LNCaP clone FGC (cell line): ENCODE results near the gene HMOX2.

Source experiments
- DNase-seq: peaks from one replicate; pipeline ENCODE4 v3.0.0-alpha.2; 2011; ENCODE audit warnings: low read depth
- H3K4me3 ChIP-seq: 2 replicates; pipeline ENCODE4 v1.5.1; 2011; ENCODE audit warnings: mild to moderate bottlenecking, low read depth, low read length, control low read depth
- TF ChIP-seq, protein P1 (sequence below): IDR thresholded peaks from 2 replicates; pipeline ENCODE4 v1.5.1; 2012; ENCODE audit warnings: mild to moderate bottlenecking; ENCODE audit not compliant: control insufficient read depth, insufficient read depth; ENCODE audit errors: extremely low read depth

HMOX2 gene, protein sequence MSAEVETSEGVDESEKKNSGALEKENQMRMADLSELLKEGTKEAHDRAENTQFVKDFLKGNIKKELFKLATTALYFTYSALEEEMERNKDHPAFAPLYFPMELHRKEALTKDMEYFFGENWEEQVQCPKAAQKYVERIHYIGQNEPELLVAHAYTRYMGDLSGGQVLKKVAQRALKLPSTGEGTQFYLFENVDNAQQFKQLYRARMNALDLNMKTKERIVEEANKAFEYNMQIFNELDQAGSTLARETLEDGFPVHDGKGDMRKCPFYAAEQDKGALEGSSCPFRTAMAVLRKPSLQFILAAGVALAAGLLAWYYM

DNA sequence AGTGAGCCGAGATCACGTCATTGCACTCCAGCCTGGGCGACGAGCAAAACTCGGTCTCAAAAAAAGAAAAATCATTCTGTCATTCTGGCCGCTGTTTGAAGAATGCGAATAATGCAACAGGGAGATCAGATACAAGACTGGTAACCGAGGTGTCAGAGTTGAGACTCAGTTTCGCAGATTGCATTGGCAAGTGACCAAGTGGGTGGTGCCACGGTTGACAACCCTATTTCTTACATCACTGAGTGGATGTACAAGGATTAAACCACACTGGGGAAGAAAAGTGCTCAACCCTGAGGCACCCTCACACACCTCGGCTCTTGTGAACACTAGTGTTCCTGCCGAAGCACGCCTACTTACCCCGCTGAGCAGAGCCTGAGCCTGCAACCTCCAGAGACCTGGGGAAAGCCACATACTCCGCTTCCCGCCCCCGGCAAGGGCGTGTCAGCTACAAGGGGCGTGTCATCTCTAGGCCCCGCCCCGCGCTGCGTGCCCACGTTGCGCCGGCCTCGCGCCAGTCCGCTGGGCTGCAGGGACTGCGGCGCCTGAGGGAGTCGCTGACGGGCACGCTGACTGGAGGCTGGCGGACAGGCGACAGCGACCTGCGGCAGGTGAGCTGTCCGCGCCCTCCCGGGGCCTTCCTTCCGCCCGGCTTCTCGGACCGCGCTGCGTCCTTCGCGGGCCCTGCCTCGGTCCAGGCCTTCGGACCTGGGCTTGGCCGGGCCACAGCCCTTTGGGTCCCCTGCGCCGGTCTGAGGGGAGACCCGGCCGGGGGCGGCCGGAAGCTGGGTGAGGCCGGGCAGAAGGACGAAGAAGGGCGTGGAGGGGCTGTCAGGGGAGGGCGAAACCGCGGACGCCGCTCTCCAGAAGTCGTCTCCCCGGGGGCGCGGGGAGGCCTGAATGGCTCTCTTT lies at the start of gene HMOX2:
TSS of gene HMOX2 (plus strand) at position 519 of the 909 bp plus-strand sequence. CDS start 29,127 bp downstream, outside the sequence.
- TF ChIP-seq, protein P1, sequence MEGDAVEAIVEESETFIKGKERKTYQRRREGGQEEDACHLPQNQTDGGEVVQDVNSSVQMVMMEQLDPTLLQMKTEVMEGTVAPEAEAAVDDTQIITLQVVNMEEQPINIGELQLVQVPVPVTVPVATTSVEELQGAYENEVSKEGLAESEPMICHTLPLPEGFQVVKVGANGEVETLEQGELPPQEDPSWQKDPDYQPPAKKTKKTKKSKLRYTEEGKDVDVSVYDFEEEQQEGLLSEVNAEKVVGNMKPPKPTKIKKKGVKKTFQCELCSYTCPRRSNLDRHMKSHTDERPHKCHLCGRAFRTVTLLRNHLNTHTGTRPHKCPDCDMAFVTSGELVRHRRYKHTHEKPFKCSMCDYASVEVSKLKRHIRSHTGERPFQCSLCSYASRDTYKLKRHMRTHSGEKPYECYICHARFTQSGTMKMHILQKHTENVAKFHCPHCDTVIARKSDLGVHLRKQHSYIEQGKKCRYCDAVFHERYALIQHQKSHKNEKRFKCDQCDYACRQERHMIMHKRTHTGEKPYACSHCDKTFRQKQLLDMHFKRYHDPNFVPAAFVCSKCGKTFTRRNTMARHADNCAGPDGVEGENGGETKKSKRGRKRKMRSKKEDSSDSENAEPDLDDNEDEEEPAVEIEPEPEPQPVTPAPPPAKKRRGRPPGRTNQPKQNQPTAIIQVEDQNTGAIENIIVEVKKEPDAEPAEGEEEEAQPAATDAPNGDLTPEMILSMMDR: peak; percentile 48
- H3K4me3 ChIP-seq: peak within 1 kb of the TSS; percentile 92
- DNase-seq: peak; percentile 84

DNA sequence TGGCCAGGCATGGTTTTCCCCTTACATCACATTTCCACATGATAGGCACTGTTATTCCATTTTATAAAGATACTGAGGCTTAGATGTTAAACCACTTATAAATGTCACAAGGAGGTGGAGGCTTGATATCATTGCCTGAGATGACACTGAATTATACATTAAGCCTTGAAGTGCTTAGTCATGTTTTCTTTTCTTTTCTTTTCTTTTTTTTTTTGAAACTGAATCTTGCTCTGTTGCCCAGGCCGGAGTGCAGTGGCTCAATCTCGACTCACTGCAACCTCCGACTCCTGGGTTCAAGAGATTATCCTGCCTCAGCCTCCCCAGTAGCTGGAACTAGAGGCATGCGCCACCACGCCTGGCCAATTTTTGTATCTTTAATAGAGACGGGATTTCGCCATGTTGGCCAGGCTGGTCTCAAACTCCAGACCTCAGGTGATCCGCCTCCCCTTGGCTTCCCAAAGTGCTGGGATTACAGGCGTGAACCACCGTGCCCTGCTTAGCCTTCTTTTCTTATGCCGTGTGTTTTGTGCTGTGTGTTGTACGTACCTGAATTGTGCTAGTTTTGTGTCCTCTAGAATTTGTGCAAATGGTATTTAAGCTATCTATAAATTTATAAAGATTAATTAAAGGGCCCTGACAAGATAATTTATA lies 49.4 kb upstream of the HMOX2 start:
- TF ChIP-seq, protein P1: no peak
- peak overlapping the region; percentile 84 for H3K4me3 ChIP-seq
- no peak for DNase-seq

DNA sequence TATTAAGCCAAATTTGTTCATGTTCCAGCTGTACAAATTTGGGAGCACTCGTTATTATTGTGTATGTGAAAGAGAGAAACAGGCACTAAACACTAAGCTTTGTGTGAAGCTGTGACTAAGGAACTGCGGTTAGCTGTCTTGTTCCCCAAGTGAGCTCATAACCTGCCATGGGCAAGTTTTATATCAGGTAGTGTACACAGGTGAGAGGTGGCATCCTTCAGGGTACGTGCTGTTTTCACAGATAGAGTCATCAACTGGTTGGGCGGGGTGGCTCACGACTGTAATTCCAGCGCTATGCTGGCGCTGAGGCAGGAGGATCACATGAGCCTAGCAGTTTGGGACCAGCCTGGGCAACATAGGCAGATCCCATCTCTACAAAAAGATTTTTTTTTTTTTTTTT lies 47.7 kb upstream of the HMOX2 start:
- no peak for DNase-seq
- no peak overlapping the region for H3K4me3 ChIP-seq
- TF ChIP-seq, protein P1: no peak

DNA sequence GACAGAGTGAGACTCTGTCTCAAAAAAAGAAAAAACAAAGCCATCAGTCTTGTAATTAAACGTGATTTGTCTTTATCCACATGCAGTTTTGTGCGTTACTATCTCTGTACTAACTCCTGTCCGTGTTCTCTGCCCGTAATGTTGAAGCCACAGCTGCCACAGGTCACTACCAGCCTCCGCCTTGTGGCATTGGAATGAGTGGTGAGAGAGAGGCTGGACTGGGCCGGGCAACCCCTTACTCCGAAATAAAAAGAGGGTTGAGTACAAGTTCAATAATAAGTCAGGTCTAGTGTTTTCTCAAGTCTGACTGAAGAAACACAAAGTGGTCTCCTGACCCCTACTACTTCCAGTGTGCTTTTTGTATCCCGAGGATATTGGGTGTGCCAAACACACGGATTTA lies 45.2 kb upstream of the HMOX2 start:
- TF ChIP-seq, protein P1: no peak
- H3K4me3 ChIP-seq: no peak overlapping the region

DNA sequence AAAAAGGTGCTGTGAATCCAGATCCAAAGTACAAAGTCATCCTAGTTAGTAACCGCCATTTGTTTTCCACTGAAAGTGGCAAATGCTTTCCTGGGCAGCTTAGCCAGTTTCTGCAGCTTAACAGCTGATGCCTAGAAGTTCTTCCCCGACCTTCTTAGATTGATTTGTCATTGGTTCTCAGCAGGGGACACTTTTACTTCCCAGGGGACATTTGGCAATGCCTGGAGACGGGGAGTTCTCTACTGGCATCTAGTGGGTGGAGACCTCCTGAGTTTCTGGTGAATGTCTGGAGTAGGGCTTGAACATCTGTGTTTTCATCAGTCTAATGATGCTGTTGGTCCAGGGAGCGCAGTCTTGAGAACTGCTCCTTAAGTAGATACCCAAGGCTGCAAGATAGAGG lies 43.0 kb upstream of the HMOX2 start:
- no peak for DNase-seq
- no peak overlapping the region for H3K4me3 ChIP-seq
- TF ChIP-seq, protein P1: no peak

More for the DNA sequence above, 45.2 kb upstream of the HMOX2 start:
- DNase-seq: no peak

DNA sequence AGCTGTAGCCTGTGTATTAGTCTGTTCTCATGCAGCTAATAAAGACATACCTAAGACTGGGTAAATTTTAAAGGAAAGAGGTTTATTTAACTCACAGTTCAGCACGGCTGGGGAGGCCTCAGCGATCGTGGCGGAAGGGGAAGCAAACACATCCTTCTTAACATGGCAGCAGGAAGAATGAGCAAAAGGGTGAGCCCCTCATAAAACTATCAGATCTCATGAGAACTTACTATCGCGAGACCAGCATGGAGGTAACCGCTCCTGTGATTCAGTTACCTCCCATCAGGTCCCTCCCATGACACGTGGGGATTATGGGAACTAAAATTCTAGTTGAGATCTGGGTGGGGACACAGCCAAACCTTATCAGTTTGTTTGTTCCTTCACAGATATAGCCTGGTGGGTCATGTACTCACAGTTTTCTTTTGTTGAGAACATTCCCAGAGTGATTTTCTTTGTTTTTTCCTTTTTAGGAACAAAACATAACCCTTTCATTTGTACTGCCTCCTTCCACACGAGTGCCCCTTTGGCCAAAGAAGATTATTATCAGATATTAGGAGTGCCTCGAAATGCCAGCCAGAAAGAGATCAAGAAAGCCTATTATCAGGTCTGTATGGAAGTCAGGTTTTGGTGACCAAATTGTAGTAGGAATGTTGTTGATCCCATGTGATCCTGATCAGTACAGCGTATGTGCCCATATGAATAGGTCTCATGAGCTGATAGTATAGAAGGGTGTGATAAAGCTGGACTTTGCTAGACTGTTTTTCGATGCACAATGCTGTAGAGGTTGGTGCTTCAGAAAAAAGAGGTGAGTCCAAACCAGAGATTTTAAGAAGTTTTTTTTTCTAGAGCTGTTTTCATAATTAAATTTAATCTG lies 42.0 kb upstream of the HMOX2 start:
- DNase-seq: no peak
- TF ChIP-seq, protein P1: no peak
- no peak overlapping the region for H3K4me3 ChIP-seq
